WTC11 (cell line): ENCODE data around the gene NEMP2.

Experiments
- SMAD3 ChIP-seq: sonication (generic); formaldehyde crosslinking; IDR thresholded peaks from 2 replicates; pipeline ENCODE4 v1.8.0; 2022; ENCODE audit warnings: missing genetic modification reagents, mild to moderate bottlenecking, borderline replicate concordance
- SP1 ChIP-seq: sonication (generic); formaldehyde crosslinking; conservative IDR thresholded peaks from 2 replicates; pipeline ENCODE4 v1.8.1; 2022; ENCODE audit warnings: missing genetic modification reagents
- TP53 ChIP-seq: sonication (generic); formaldehyde crosslinking; IDR thresholded peaks from 2 replicates; pipeline ENCODE4 v1.8.1; 2023; ENCODE audit warnings: mild to moderate bottlenecking, missing genetic modification reagents
- TF ChIP-seq, protein P1 (sequence below): fragments of 200-600 bp; IDR thresholded peaks from 2 replicates; pipeline ENCODE4 v1.8.0; 2022; ENCODE audit warnings: antibody characterized with exemption
- TF ChIP-seq, protein P2 (sequence below): sonication (generic); formaldehyde crosslinking; IDR thresholded peaks from 2 replicates; pipeline ENCODE4 v1.8.0; 2022; ENCODE audit warnings: mild to moderate bottlenecking, missing genetic modification reagents
- TF ChIP-seq, protein P3 (sequence below): sonication (generic); formaldehyde crosslinking; IDR thresholded peaks from 2 replicates; pipeline ENCODE4 v1.8.1; 2022; ENCODE audit warnings: low read depth, missing genetic modification reagents, borderline replicate concordance
- TF ChIP-seq, protein P4 (sequence below): fragments of 250-450 bp; sonication (Bioruptor Pico); IDR thresholded peaks from 2 replicates; pipeline ENCODE4 v1.9.0; 2021; ENCODE audit warnings: mild to moderate bottlenecking
- TF ChIP-seq, protein P5 (sequence below): sonication (generic); formaldehyde crosslinking; IDR thresholded peaks from 2 replicates; pipeline ENCODE4 v1.8.1; 2023; ENCODE audit warnings: mild to moderate bottlenecking, missing genetic modification reagents, moderate library complexity

DNA sequence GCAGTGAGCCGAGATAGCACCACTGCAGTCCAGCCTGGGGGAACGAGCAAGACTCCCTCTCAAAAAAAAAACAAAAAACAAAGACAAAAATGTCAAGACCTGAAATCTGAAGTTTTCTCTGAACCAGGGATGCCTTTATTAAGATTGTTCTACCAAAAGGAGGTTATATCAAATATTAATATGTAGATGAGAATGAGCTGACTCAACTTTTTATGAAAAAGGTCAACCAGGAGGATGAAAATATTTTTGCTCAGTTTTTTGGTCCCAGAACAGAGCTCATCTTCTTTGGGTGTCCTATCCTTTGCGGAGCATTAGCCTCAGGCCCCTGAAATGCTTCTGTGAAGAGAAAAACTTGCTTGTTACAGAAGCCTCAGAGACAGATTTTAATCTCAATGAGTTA is 44.0 kb downstream of the NEMP2 start:
- TF ChIP-seq, protein P1, sequence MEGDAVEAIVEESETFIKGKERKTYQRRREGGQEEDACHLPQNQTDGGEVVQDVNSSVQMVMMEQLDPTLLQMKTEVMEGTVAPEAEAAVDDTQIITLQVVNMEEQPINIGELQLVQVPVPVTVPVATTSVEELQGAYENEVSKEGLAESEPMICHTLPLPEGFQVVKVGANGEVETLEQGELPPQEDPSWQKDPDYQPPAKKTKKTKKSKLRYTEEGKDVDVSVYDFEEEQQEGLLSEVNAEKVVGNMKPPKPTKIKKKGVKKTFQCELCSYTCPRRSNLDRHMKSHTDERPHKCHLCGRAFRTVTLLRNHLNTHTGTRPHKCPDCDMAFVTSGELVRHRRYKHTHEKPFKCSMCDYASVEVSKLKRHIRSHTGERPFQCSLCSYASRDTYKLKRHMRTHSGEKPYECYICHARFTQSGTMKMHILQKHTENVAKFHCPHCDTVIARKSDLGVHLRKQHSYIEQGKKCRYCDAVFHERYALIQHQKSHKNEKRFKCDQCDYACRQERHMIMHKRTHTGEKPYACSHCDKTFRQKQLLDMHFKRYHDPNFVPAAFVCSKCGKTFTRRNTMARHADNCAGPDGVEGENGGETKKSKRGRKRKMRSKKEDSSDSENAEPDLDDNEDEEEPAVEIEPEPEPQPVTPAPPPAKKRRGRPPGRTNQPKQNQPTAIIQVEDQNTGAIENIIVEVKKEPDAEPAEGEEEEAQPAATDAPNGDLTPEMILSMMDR: no peak
- TF ChIP-seq, protein P2, sequence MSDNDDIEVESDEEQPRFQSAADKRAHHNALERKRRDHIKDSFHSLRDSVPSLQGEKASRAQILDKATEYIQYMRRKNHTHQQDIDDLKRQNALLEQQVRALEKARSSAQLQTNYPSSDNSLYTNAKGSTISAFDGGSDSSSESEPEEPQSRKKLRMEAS (CRISPR knock-in tag): no peak
- TF ChIP-seq TP53 (CRISPR knock-in tag): no peak
- TF ChIP-seq, protein P3, sequence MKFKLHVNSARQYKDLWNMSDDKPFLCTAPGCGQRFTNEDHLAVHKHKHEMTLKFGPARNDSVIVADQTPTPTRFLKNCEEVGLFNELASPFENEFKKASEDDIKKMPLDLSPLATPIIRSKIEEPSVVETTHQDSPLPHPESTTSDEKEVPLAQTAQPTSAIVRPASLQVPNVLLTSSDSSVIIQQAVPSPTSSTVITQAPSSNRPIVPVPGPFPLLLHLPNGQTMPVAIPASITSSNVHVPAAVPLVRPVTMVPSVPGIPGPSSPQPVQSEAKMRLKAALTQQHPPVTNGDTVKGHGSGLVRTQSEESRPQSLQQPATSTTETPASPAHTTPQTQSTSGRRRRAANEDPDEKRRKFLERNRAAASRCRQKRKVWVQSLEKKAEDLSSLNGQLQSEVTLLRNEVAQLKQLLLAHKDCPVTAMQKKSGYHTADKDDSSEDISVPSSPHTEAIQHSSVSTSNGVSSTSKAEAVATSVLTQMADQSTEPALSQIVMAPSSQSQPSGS (CRISPR knock-in tag): no peak
- TF ChIP-seq, protein P4, sequence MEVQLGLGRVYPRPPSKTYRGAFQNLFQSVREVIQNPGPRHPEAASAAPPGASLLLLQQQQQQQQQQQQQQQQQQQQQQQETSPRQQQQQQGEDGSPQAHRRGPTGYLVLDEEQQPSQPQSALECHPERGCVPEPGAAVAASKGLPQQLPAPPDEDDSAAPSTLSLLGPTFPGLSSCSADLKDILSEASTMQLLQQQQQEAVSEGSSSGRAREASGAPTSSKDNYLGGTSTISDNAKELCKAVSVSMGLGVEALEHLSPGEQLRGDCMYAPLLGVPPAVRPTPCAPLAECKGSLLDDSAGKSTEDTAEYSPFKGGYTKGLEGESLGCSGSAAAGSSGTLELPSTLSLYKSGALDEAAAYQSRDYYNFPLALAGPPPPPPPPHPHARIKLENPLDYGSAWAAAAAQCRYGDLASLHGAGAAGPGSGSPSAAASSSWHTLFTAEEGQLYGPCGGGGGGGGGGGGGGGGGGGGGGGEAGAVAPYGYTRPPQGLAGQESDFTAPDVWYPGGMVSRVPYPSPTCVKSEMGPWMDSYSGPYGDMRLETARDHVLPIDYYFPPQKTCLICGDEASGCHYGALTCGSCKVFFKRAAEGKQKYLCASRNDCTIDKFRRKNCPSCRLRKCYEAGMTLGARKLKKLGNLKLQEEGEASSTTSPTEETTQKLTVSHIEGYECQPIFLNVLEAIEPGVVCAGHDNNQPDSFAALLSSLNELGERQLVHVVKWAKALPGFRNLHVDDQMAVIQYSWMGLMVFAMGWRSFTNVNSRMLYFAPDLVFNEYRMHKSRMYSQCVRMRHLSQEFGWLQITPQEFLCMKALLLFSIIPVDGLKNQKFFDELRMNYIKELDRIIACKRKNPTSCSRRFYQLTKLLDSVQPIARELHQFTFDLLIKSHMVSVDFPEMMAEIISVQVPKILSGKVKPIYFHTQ (CRISPR knock-in tag): no peak
- TF ChIP-seq SP1 (CRISPR knock-in tag): no peak
- TF ChIP-seq, protein P5, sequence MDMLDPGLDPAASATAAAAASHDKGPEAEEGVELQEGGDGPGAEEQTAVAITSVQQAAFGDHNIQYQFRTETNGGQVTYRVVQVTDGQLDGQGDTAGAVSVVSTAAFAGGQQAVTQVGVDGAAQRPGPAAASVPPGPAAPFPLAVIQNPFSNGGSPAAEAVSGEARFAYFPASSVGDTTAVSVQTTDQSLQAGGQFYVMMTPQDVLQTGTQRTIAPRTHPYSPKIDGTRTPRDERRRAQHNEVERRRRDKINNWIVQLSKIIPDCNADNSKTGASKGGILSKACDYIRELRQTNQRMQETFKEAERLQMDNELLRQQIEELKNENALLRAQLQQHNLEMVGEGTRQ (CRISPR knock-in tag): no peak
- TF ChIP-seq SMAD3 (CRISPR knock-in tag): no peak
